DND-41 (cell line): Measurements from ENCODE around the gene PTCD2.

ENCODE experiments used
- CTCF ChIP-seq: IDR thresholded peaks from 2 replicates; pipeline ENCODE4 v1.5.1; 2012; ENCODE audit warnings: borderline replicate concordance, low read length, moderate library complexity, mild to moderate bottlenecking; ENCODE audit not compliant: poor library complexity, severe bottlenecking; ENCODE audit errors: extremely low read depth
- EZH2 ChIP-seq: IDR thresholded peaks from 3 replicates; pipeline ENCODE4 v1.6.1; 2012; ENCODE audit warnings: borderline replicate concordance, low read depth, mild to moderate bottlenecking, moderate library complexity, low read length, inconsistent platforms; ENCODE audit not compliant: severe bottlenecking

GRCh38 chr5:72276219-72276752, 43.9 kb upstream of the PTCD2 start:
- TF ChIP-seq EZH2 (no peak), CTCF (no peak)
